Body of pancreas (tissue), 4 donors: ENCODE measurements around the gene TPM2. TPM values are rescaled to one million over a fixed set of nuclear protein-coding genes. Genes with fewer than 3 reads are reported as not detected.

Experiments used
- ATAC-seq: fragments of 150-250 bp; one replicate; pipeline ENCODE4 v1.9.1; 2016
- DNase-seq, 4 donors: peaks; one replicate each; pipeline ENCODE4 v3.0.0-alpha.2; 2019
- H3K27ac ChIP-seq, 4 donors: fragments of 200-600 bp; sonication (generic); 1 replicate in 3 of 4; 2 replicates in 1 of 4; pipeline versions ENCODE4 v1.5.1 to v1.6.1; 2016 to 2019; ENCODE audit warnings: mild to moderate bottlenecking in 1 of 4, mixed read lengths in 1 of 4, moderate library complexity in 1 of 4
- H3K27me3 ChIP-seq, 2 donors: fragments of 200-600 bp; sonication (generic); one replicate each; pipeline ENCODE4 v1.6.0; 2016; ENCODE audit warnings: mild to moderate bottlenecking in 1 of 2
- H3K36me3 ChIP-seq, 2 donors: fragments of 200-600 bp; sonication (generic); replicated peaks in 1 of 2; 2 replicates each; pipeline ENCODE4 v1.5.1; 2016; ENCODE audit warnings: low read depth in 2 of 2; ENCODE audit not compliant: insufficient read depth in 1 of 2
- H3K4me1 ChIP-seq: fragments of 200-600 bp; sonication (generic); one replicate; pipeline ENCODE4 v1.6.0; 2016
- H3K4me3 ChIP-seq, 2 donors: fragments of 200-600 bp; sonication (generic); 1 replicate in 1 of 2; 2 replicates in 1 of 2; pipeline ENCODE4 v1.5.1; 2016 to 2019
- H3K9me3 ChIP-seq, 3 donors: fragments of 200-600 bp; sonication (generic); 1 replicate in 2 of 3; 2 replicates in 1 of 3; pipeline ENCODE4 v1.5.1; 2016
- POLR2A ChIP-seq, 3 donors: fragments of 450-650 bp; IDR thresholded peaks; one replicate each; pipeline ENCODE4 v1.6.1; 2016; ENCODE audit warnings: antibody characterized with exemption in 3 of 3, mild to moderate bottlenecking in 2 of 3
- WGBS, 2 donors: methylation state at CpG; one replicate each; pipeline ENCODE4 v1.1.5; 2017; 5-methylcytosine and 5-hydroxymethylcytosine counted together
- intact Hi-C: fragments of 100-400 bp; cut with DNase I; formaldehyde crosslinking; loops from one replicate; pipeline ENCODE4 v1.15.1; 2023
- total RNA-seq, 2 donors: library from RNA; depleted of rRNA; stranded (reverse); fragments of >200 nt; gene quantifications; one replicate each; pipeline ENCODE4 v1.1.0, GENCODE V29; 2016
- TF ChIP-seq, protein P1 (sequence below), 7 experiments: fragments of 450-650 bp in 4 of 7; fragments of 200-600 bp in 3 of 7; sonication (generic) in 3 of 7; IDR thresholded peaks; one replicate each; pipeline ENCODE4 v1.5.1; 2016 to 2019; ENCODE audit warnings: antibody characterized with exemption in 7 of 7

TPM2 gene
- total RNA-seq, 2 donors from 2014 or later = 75.8 to 132 TPM

DNA sequence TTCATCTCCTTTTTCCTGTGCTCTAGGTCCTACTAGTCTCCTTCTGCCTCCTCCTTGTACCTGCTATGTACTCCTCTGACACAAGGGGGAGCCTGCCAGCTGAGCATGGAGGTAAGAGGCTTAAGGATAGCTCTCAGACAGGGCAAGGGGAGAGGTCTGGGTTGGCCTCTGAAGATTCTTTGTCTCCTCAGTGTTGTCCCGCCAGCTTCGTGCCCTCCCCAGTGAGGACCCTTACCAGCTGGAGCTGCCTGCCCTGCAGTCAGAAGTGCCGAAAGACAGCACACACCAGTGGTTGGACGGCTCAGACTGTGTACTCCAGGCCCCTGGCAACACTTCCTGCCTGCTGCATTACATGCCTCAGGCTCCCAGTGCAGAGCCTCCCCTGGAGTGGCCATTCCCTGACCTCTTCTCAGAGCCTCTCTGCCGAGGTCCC lies 46.5 kb upstream of the TPM2 start:
- no peak for TF ChIP-seq POLR2A (IDR thresholded peaks at IDR 0.05)
- TF ChIP-seq, protein P1, sequence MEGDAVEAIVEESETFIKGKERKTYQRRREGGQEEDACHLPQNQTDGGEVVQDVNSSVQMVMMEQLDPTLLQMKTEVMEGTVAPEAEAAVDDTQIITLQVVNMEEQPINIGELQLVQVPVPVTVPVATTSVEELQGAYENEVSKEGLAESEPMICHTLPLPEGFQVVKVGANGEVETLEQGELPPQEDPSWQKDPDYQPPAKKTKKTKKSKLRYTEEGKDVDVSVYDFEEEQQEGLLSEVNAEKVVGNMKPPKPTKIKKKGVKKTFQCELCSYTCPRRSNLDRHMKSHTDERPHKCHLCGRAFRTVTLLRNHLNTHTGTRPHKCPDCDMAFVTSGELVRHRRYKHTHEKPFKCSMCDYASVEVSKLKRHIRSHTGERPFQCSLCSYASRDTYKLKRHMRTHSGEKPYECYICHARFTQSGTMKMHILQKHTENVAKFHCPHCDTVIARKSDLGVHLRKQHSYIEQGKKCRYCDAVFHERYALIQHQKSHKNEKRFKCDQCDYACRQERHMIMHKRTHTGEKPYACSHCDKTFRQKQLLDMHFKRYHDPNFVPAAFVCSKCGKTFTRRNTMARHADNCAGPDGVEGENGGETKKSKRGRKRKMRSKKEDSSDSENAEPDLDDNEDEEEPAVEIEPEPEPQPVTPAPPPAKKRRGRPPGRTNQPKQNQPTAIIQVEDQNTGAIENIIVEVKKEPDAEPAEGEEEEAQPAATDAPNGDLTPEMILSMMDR (IDR thresholded peaks at IDR 0.05) = peak; percentile 62 to 81 (median 74)
- ATAC-seq (no peak), DNase-seq (peak; percentile 68 to 79 (median 73))
- H3K4me1 ChIP-seq = peaks cover 14% of the 10 kb centered on the region
- peaks cover 20 to 39% of the 10 kb centered on the region in 2 donors for H3K36me3 ChIP-seq
- intact Hi-C loops = no loop called here
- no peaks in the 10 kb centered on the region for H3K9me3 ChIP-seq
- WGBS, 2 donors = 30 to 61% methylated on average over 2 to 5 of the region's 5 CpGs
- H3K27ac ChIP-seq = no peak overlapping the region
- no peak overlapping the region for H3K4me3 ChIP-seq
- H3K27me3 ChIP-seq = no peaks in the 10 kb centered on the region

DNA sequence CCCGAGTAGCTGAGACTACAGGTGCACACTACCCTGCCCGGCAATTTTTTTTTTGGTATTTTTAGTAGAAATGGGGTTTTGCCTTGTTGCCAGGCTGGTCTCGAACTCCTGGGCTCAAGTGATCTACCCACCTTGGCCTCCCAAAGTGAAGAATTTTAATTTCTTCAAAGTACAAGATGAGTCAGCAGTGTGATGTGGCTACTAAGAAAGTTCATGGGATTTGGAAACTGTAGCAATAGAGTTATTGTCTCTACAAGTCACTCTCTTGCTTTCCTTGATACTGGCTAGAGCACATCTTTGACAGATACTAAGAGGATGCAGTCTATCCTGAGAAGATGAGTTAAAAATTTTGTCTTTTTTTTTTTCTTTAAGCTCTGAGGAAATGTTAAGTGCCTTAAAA lies 44.4 kb upstream of the TPM2 start:
- 85 to 87% methylated on average over 3 of the region's 3 CpGs for WGBS, 2 donors
- H3K4me3 ChIP-seq = no peak overlapping the region
- H3K9me3 ChIP-seq = no peaks in the 10 kb centered on the region
- TF ChIP-seq, protein P1 (IDR thresholded peaks at IDR 0.05) = no peak
- no peak for TF ChIP-seq POLR2A (IDR thresholded peaks at IDR 0.05)
- intact Hi-C loops = loop anchor here (5.0 kb wide), 1 partner anchor 82 kb away; the partner anchor contains the start of gene SIT1
- peak overlapping the region in 1 of 4 donors; percentile 95 for H3K27ac ChIP-seq
- ATAC-seq (no peak), DNase-seq (no peak)
- no peaks in the 10 kb centered on the region for H3K27me3 ChIP-seq
- peaks cover 36% of the 10 kb centered on the region for H3K4me1 ChIP-seq
- peaks cover 20 to 28% of the 10 kb centered on the region in 2 donors for H3K36me3 ChIP-seq

DNA sequence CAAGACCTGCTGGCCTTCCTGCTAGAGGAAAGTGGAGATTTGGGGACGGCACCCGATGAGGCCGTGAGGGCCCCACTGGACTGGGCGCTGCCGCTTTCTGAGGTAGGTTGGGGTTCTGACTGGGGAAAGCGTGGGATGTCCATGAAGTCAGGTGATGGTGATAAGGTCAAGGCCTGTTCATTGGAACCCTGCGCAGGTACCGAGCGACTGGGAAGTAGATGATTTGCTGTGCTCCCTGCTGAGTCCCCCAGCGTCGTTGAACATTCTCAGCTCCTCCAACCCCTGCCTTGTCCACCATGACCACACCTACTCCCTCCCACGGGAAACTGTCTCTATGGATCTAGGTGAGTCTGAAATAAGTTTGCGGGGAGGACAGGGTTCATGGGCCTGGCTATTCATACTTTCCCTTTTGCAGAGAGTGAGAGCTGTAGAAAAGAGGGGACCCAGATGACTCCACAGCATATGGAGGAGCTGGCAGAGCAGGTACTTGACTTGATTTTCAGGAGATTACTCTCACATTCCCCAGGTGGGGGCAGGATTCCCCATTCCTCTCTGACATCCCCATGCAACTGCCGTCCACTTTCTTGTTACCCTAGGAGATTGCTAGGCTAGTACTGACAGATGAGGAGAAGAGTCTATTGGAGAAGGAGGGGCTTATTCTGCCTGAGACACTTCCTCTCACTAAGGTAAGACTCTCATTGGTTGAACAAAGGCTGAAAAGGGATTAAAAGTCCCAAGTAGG lies 43.2 kb upstream of the TPM2 start:
- Histone ChIP-seq H3K9me3 (no peaks in the 10 kb centered on the region), H3K27me3 (no peaks in the 10 kb centered on the region), H3K36me3 (peaks cover 10 to 17% of the 10 kb centered on the region in 2 donors), H3K4me3 (peak overlapping the region; percentile 46 to 50), H3K27ac (peak overlapping the region; percentile 71 to 95 (median 92)), H3K4me1 (peaks cover 47% of the 10 kb centered on the region)
- intact Hi-C loops = loop anchor here (5.0 kb wide), 1 partner anchor 81 kb away; the partner anchor contains the start of gene SIT1
- no peak for TF ChIP-seq POLR2A (IDR thresholded peaks at IDR 0.05)
- TF ChIP-seq, protein P1 (IDR thresholded peaks at IDR 0.05) = peak in 2 of 7 experiments; percentile 1 to 11
- ATAC-seq = peak; percentile 1
- peak in 2 of 4 donors; percentile 33 to 38 for DNase-seq
- 2 to 3% methylated on average over 14 of the region's 14 CpGs for WGBS, 2 donors

DNA sequence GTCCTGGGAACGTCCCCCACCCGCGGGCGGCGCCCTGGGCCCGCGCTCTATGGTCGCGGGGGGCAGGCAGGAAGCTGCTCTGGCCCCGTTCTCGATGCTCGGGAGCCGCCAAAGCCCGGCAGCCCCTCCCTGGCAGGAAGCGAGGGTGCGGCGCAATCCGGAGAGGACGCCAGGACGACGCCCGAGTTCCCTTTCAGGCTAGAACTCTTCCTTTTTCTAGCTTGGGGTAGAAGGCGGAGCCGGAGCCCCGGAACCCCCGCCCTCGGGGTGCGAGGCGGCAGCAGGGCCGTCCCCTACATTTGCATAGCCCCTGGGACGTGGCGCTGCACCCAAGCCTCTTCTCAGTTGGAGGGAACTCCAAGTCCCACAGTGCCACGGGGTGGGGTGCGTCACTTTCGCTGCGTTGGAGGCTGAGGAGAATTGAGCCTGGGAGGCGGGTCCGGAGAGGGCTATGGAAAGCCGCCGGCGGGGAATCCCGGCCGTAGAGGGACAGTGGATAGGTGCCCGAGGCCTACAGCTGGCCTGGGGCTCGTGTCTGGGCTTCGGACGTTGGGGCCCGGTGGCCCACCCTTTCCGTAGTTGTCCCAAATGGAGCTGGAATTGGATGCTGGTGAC lies 42.6 kb upstream of the TPM2 start, which contains the start of the genes CREB3 and TLN1:
TSS of gene CREB3 (plus strand) at position 482 of the 615 bp plus-strand sequence. CDS start at position 589, 107 bp downstream.
TSS of gene TLN1 (minus strand) at position 11 of the 615 bp plus-strand sequence. CDS start 6,501 bp downstream, outside the sequence.
- Histone ChIP-seq H3K4me1 (peaks cover 51% of the 10 kb centered on the region), H3K27me3 (no peaks in the 10 kb centered on the region), H3K27ac (peak within 1 kb of the TSS; percentile 71 to 95 (median 92)), H3K4me3 (peak within 1 kb of the TSS; percentile 50 to 73), H3K9me3 (no peaks in the 10 kb centered on the region), H3K36me3 (peaks cover 5 to 10% of the 10 kb centered on the region in 2 donors)
- intact Hi-C loops = loop anchor here (5.0 kb wide), 1 partner anchor 80 kb away; the partner anchor contains the start of gene SIT1
- ATAC-seq (peak; percentile 90), DNase-seq (peak; percentile 96 to 98 (median 97))
- TF ChIP-seq, protein P1 (IDR thresholded peaks at IDR 0.05) = peak in 2 of 7 experiments; percentile 11 to 29
- TF ChIP-seq POLR2A (IDR thresholded peaks at IDR 0.05) = peak; percentile 64 to 83 (median 82)
- 0% methylated on average over 9 to 43 of the region's 49 CpGs for WGBS, 2 donors
